Naive thymus-derived CD8-positive, alpha-beta T cell (primary cell): ENCODE results near the gene ROBO1. TPM values are rescaled to one million over a fixed set of nuclear protein-coding genes. Genes with fewer than 3 reads are reported as not detected.

Experiments
- ATAC-seq, 2 donors: fragments of 150-1000 bp; cut with Tn5 transposase in 1 of 2; sonication (Bioruptor Pico), chemical (Tn5 transposase) in 1 of 2; 1 replicate in 1 of 2; 2 replicates in 1 of 2; pipeline ENCODE4 v1.10.0; 2021; ENCODE audit warnings: mild to moderate bottlenecking in 2 of 2, moderate library complexity in 2 of 2
- POLR2A ChIA-PET: fragments of 350-600 bp; sonication (Branson Sonifier 250); formaldehyde crosslinking; loops from one replicate; lab custom pipeline; 2021; ENCODE audit warnings: antibody characterized with exemption; lab: Charles Lee
- DNase-seq, 10 donors: peaks; one replicate each; pipeline versions ENCODE4 v3.0.0 to v3.0.0-alpha.2; 2020 to 2022
- H3K27ac Mint-ChIP-seq, 10 donors: one replicate each; pipeline ENCODE4 v1.8.0; 2020 to 2022; ENCODE audit warnings: mild to moderate bottlenecking in 10 of 10, mixed read lengths in 10 of 10, moderate library complexity in 4 of 10, inconsistent platforms in 1 of 10
- H3K27me3 Mint-ChIP-seq, 5 donors: one replicate each; pipeline ENCODE4 v1.8.0; 2021 to 2022; ENCODE audit warnings: mixed read lengths in 5 of 5
- H3K36me3 Mint-ChIP-seq, 3 donors: one replicate each; pipeline ENCODE4 v1.8.0; 2020 to 2022; ENCODE audit warnings: mixed read lengths in 3 of 3, mild to moderate bottlenecking in 2 of 3, inconsistent platforms in 1 of 3
- H3K4me1 Mint-ChIP-seq, 4 donors: one replicate each; pipeline ENCODE4 v1.8.0; 2021 to 2022; ENCODE audit warnings: mixed read lengths in 4 of 4
- H3K4me3 Mint-ChIP-seq, 10 donors: one replicate each; pipeline ENCODE4 v1.8.0; 2020 to 2022; ENCODE audit warnings: mild to moderate bottlenecking in 10 of 10, mixed read lengths in 10 of 10, moderate library complexity in 6 of 10, inconsistent platforms in 1 of 10
- H3K9me3 Mint-ChIP-seq, 9 donors: one replicate each; pipeline ENCODE4 v1.8.0; 2020 to 2022; ENCODE audit warnings: mixed read lengths in 9 of 9, mild to moderate bottlenecking in 3 of 9, inconsistent platforms in 1 of 9, moderate library complexity in 1 of 9
- polyA plus RNA-seq, 3 donors: library from polyadenylated mRNA; unstranded; fragments of 300-500 nt; fragmentation: Illumina TruSeq; gene quantifications; one replicate each; pipeline ENCODE4 v1.2.3, GENCODE V29; 2021
- total RNA-seq, 8 experiments: library from RNA in 2 of 8; stranded (reverse) in 2 of 8; gene quantifications; one replicate each; pipeline ENCODE4 v1.2.3 and lab custom pipeline; 2021 to 2026

Gene ROBO1
- total and polyA plus RNA-seq, 5 experiments from 2014 or later = 2.3 to 16.3 (median 12.5) TPM

DNA sequence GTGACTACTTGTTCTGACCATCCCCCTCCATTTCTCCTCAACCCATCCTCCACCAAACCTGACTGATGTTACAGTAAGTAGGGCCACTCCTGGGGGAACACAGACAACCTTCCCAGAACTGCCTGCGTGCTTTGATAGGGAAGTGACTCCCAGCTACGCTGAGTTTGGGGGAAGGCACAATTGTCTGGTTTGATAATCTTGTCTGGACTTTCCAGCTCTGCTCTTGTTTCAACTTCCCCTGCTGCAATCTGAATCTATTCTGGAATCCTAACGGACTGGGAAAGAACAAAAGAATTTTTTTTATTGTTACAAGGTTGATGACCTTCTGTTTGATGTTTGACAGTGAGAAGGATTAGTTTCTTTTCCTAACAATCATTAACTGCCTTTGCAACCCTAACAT lies 895.6 kb downstream of the ROBO1 start:
- Mint-ChIP-seq H3K4me1 (peaks cover 0 to 2% (median 0%) of the 10 kb centered on the region in 4 donors), H3K27me3 (no peaks in the 10 kb centered on the region), H3K9me3 (peaks cover 0 to 7% (median 0%) of the 10 kb centered on the region in 9 donors), H3K4me3 (no peak overlapping the region), H3K27ac (no peak overlapping the region), H3K36me3 (no peaks in the 10 kb centered on the region)
- no peak for DNase-seq
- POLR2A ChIA-PET = no interaction called here
- ATAC-seq = no peak

DNA sequence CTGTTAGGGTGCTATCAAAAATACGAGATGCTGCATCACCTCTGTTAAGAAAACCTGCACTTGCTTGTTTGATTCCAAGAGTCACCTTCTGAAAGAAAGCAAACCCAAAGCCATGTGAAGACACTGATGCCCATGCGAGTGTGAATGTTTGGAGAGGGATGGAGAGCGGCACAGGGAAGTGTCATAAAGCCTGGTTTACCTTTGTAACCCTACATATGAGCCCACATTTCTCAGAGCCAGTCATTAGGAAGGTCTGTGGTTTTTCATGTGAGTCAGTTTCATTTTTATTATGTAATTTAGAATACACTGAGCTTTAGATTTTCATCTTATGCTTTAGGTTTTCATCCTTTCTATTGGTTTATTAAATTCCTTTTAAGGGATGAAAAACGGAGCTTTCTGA lies 896.8 kb downstream of the ROBO1 start:
- ATAC-seq (no peak), DNase-seq (no peak)
- peak overlapping the region in 2 of 10 donors; percentile 15 to 22 for H3K27ac Mint-ChIP-seq
- H3K4me3 Mint-ChIP-seq = peak overlapping the region in 1 of 10 donors; percentile 20
- POLR2A ChIA-PET = no interaction called here
- H3K36me3 Mint-ChIP-seq = no peaks in the 10 kb centered on the region
- peaks cover 0 to 2% (median 0%) of the 10 kb centered on the region in 4 donors for H3K4me1 Mint-ChIP-seq
- H3K9me3 Mint-ChIP-seq = peaks cover 0 to 7% (median 0%) of the 10 kb centered on the region in 9 donors
- no peaks in the 10 kb centered on the region for H3K27me3 Mint-ChIP-seq

DNA sequence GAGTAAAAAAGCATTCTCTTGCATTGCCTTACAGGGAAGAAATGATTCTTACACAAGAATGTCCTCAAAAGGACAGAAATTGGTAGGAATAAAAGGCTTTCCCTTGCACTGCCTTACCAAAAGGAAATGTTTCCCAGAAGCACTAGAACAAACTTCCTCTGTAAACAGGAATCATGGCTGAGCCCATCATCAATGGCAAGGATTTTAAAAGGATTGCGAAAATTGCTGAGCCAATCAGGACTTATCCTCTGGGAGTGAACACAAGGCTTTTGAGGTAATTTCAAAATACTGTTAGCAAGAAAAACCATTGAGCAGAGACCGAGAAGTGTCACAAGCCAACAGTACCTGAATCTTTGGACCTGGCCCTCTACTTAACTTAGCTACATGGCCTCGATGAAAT lies 897.3 kb downstream of the ROBO1 start:
- peaks cover 0 to 2% (median 0%) of the 10 kb centered on the region in 4 donors for H3K4me1 Mint-ChIP-seq
- DNase-seq = no peak
- ATAC-seq = no peak

DNA sequence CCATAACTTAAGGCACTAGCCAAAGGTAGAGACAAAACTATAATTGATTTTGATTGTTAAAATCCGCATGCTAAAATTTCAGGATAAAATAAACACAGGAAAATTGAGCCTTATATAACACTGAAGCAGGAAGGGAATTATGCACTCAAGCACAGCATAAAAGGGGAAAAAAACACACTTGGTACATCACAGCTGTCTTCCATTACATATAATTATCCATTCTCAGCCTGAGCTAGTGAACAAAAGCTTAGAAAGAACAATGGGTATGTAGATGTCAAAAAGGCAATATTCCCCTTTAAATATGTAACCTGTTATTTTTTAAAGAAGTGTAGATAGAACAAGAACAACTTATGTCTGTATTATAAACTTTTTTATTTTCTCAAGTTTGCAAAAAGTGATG lies 899.2 kb downstream of the ROBO1 start:
- H3K4me3 Mint-ChIP-seq = no peak overlapping the region
- no peak overlapping the region for H3K27ac Mint-ChIP-seq
- no peak for ATAC-seq
- no peaks in the 10 kb centered on the region for H3K27me3 Mint-ChIP-seq
- no peak for DNase-seq
- POLR2A ChIA-PET = no interaction called here
- no peaks in the 10 kb centered on the region for H3K36me3 Mint-ChIP-seq
- H3K9me3 Mint-ChIP-seq = peaks cover 0 to 4% (median 0%) of the 10 kb centered on the region in 9 donors
- peaks cover 0 to 2% (median 0%) of the 10 kb centered on the region in 4 donors for H3K4me1 Mint-ChIP-seq

More for the DNA sequence above, 897.3 kb downstream of the ROBO1 start:
- Mint-ChIP-seq H3K9me3 (peaks cover 0 to 5% (median 0%) of the 10 kb centered on the region in 9 donors), H3K27ac (no peak overlapping the region), H3K36me3 (no peaks in the 10 kb centered on the region), H3K4me3 (no peak overlapping the region), H3K27me3 (no peaks in the 10 kb centered on the region)
- POLR2A ChIA-PET = no interaction called here

DNA sequence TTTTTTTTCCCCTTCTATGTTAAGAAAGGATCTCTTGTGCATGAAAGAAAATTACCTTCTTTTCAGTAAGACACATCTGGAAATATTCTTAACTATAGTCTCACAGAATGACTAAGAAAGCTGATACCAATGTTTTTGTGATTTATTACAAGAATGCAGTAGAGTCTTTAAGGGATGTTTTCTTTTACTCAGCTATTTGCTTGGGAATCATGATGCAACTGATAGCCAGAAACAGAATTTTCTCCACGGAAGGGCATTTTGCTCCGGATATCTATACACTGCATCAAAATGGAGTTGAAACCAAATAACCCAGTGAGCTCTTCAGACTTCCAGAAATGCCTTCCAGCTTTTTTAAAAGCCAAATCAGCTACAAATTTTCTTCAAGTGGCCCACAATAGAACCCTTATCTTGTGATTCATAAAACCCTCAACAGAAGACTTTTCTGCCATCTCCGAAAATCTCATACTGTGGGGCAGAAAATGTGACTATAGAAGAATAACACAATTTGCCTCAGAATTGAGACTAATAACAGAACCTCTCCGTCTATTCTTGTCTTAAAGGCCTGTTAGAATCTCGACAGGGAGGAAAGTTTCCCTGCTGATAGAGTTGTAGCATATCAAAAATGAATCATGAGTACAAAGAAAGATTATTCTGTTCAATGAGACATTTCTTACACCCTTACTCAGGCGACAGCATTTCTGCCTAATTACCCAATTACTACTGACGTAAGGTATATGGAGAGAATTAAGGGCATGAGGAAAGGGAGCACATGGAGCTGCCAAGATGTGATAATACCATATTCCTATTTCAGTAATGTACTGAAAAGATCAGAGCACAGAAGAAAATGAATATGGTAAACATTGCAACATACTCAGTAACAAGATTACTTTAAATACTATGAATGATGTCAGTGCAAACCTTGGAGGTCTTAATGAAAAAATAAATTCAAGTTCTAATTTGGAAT lies 900.1 kb downstream of the ROBO1 start:
- Mint-ChIP-seq H3K27me3 (no peaks in the 10 kb centered on the region), H3K27ac (no peak overlapping the region), H3K36me3 (no peaks in the 10 kb centered on the region), H3K4me1 (peaks cover 0 to 2% (median 0%) of the 10 kb centered on the region in 4 donors), H3K9me3 (peaks cover 0 to 4% (median 0%) of the 10 kb centered on the region in 9 donors), H3K4me3 (no peak overlapping the region)
- POLR2A ChIA-PET = no interaction called here
- no peak for ATAC-seq
- DNase-seq = no peak

DNA sequence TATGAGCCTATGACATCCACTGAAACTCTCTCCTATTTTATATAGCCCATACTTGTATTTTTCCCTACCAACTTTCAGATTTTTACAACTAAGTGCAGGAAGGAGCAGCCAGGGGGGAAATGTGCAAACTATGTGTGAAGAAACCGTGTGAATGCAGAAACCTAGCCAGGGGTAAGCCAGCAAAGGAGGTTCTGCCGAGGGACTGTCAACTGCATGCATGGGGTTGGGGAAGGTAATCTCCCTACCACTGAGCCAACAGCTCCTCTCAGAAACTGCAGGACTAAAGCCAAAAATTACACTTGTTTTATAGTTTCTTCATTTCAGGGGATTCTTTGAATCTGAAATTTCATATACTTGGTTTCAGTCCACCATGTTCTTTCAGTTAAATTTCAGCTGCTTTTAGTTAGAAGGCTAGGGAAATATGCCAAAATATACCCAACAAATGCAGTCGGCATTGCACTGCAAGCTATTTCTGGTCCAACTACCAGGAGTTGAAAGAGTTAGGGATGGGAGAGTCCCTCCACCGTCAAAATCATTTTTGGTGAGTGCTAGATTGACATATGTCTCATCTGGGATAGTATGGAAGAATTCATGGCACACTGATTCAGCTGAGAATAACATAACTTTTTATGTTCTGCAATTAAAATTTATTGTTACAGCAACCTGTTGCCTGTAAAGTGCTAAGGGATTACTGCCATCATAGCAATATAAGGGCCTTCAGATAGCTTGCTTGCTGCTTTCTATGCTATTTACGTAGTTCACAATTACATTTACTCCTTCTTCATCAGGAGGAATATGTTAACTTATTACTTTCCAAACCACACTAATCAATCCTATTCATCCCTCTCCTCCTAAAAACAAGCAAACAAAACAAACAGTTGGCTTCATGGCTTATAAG lies 904.2 kb downstream of the ROBO1 start:
- ATAC-seq (no peak), DNase-seq (no peak)
- Mint-ChIP-seq H3K27me3 (no peaks in the 10 kb centered on the region), H3K4me1 (no peaks in the 10 kb centered on the region), H3K9me3 (peaks cover 0 to 14% (median 6%) of the 10 kb centered on the region in 9 donors), H3K4me3 (no peak overlapping the region), H3K27ac (no peak overlapping the region), H3K36me3 (no peaks in the 10 kb centered on the region)
- POLR2A ChIA-PET = no interaction called here

DNA sequence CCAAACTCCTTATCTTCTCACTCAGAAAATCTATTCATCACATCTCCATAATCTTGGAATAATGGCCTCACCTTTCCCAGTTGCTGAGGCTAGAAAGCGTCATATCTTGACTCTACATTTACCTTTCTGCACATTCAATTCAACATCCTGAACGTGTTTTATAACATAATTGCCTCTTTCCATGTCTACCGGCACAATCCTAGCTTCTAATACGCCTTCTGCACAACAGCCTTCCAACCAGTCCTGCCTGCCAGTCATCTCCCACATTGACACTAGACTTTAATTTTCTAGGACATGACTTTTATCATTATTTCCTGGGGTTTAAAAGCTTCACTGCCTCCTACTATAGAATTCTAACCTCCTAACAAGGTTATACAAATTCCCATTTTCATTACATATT lies 906.6 kb downstream of the ROBO1 start:
- DNase-seq (no peak), ATAC-seq (no peak)
- Mint-ChIP-seq H3K27me3 (no peaks in the 10 kb centered on the region), H3K9me3 (peaks cover 0 to 14% (median 3%) of the 10 kb centered on the region in 9 donors), H3K4me1 (no peaks in the 10 kb centered on the region), H3K27ac (no peak overlapping the region), H3K4me3 (no peak overlapping the region), H3K36me3 (no peaks in the 10 kb centered on the region)
- POLR2A ChIA-PET = no interaction called here

DNA sequence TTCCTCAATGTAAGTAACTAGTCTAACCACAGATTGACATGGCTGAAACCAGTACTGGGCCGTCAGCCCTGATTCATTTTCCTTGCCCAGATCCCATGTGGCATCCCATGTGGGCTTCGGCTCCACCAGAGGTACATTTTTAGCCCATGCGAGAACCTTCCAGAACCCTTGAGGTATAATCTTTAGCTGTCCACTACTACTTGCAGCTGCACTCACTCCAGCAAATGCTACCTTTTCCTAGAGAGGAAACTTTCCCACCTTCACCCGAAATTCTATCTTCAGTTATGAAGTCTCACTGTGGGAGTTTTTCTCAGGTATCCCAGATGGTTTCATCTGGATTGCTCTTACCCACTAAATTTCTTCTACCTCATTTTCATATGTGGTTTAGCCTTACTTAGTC lies 907.2 kb downstream of the ROBO1 start:
- no peaks in the 10 kb centered on the region for H3K36me3 Mint-ChIP-seq
- POLR2A ChIA-PET = no interaction called here
- ATAC-seq = no peak

DNA sequence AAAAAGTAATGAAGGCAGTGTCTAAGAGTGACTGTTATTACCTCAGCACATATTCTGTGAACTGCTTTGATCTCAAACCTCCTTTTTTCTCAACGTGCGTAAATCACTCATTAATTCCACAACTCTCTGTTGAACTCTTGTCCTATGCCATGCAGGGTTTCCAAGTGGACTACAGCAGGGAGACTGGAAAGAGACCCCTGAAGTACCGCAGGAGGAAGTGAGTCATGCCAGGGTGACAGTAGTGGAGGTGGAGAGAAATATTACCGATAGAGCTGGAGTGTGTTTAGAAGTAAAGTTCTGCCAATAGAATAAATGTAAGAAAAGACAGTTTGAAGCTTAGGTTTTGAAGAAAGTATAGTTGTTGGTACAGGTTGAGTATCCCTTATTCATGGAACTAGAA lies 908.9 kb downstream of the ROBO1 start:
- Mint-ChIP-seq H3K4me3 (no peak overlapping the region), H3K9me3 (peaks cover 0 to 14% (median 3%) of the 10 kb centered on the region in 9 donors), H3K27ac (peak overlapping the region in 1 of 10 donors; percentile 36), H3K4me1 (no peaks in the 10 kb centered on the region), H3K36me3 (no peaks in the 10 kb centered on the region), H3K27me3 (no peaks in the 10 kb centered on the region)
- POLR2A ChIA-PET = no interaction called here
- ATAC-seq (no peak), DNase-seq (no peak)

More for the DNA sequence above, 907.2 kb downstream of the ROBO1 start:
- DNase-seq = no peak
- Mint-ChIP-seq H3K9me3 (peaks cover 0 to 14% (median 3%) of the 10 kb centered on the region in 9 donors), H3K27me3 (no peaks in the 10 kb centered on the region), H3K27ac (no peak overlapping the region), H3K4me1 (no peaks in the 10 kb centered on the region), H3K4me3 (no peak overlapping the region)

DNA sequence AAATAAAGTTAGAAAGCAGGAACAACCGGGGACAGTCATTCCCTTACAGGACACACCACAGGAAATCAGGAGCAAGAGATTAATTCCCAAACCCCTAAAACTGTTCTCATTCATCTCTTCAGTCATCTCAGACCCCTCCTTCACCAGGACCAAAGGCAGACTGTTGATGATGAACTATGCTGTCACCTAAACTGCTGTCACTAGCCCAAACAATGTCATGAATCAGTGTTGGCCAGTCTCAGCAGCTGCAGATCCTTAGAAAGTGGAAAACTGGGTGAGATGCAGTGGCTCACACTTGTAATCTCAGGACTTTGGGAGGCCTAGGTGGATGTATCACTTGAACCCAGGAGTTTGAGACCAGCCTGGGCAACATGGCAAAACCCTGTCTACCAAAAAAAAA lies 909.6 kb downstream of the ROBO1 start:
- POLR2A ChIA-PET = no interaction called here
- H3K27me3 Mint-ChIP-seq = no peaks in the 10 kb centered on the region
- H3K4me3 Mint-ChIP-seq = no peak overlapping the region
- H3K9me3 Mint-ChIP-seq = peaks cover 0 to 14% (median 2%) of the 10 kb centered on the region in 9 donors
- no peaks in the 10 kb centered on the region for H3K4me1 Mint-ChIP-seq
- DNase-seq = no peak
- no peak for ATAC-seq
- peak overlapping the region in 1 of 10 donors; percentile 58 for H3K27ac Mint-ChIP-seq
- no peaks in the 10 kb centered on the region for H3K36me3 Mint-ChIP-seq

DNA sequence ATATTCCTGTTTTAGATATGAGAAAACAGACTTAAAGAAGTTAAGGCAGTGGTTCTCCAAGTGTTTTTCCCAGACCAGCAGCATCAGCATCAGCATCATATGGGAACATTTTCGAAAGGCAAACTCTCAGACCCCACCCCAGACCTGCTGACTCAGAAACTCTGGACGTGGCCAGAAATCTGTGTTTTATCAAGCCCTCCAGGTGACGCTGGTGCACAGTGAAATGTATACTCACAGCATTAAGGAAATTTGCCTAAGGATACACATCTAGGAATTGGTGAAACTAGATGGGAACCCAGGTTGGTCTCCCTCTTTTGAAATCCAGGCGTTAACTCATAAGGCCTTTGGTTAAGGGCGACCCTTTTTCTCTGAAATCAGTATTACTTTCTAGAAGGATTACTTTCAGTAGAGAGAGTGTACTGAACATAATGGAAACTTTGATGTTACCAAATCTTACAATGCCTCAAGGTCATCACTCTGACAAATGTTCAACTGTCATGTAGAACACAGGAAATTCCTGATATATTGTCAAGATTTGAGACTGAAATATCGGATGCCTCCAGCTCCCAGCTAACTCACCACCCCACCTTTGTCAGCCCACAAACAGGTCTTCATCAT lies 910.2 kb downstream of the ROBO1 start:
- POLR2A ChIA-PET = no interaction called here
- peak overlapping the region in 1 of 10 donors; percentile 58 for H3K27ac Mint-ChIP-seq
- H3K4me1 Mint-ChIP-seq = no peaks in the 10 kb centered on the region
- no peak for DNase-seq
- no peak for ATAC-seq
- no peak overlapping the region for H3K4me3 Mint-ChIP-seq
- H3K9me3 Mint-ChIP-seq = peaks cover 0 to 14% (median 2%) of the 10 kb centered on the region in 9 donors
- no peaks in the 10 kb centered on the region for H3K36me3 Mint-ChIP-seq
- no peaks in the 10 kb centered on the region for H3K27me3 Mint-ChIP-seq

DNA sequence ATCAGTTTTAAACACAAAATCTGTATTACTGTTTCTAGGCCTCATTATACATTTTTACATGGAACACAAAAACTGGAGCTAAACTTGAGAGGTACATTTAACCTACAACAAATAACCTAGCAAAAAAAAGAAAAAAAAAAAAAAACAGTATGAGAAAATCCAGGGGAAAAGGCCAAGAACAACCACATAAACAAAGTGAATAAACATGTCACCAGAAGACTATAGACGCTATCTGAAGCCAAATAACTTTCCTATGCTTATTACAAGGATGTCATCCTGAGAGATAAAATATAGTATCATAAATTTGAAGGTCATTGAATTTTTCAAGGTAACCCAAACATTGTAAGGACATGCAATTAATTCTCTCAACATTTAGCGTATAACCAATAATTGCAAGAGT lies 911.6 kb downstream of the ROBO1 start:
- H3K9me3 Mint-ChIP-seq = peaks cover 0 to 11% (median 2%) of the 10 kb centered on the region in 9 donors
- no peaks in the 10 kb centered on the region for H3K27me3 Mint-ChIP-seq
- DNase-seq = no peak
- POLR2A ChIA-PET = no interaction called here
- no peak overlapping the region for H3K27ac Mint-ChIP-seq
- no peaks in the 10 kb centered on the region for H3K4me1 Mint-ChIP-seq
- H3K4me3 Mint-ChIP-seq = no peak overlapping the region
- no peak for ATAC-seq
- no peaks in the 10 kb centered on the region for H3K36me3 Mint-ChIP-seq
